Astrocyte of the cerebellum (primary cell): ENCODE data around the gene SMIM15.

Source experiments
- DNase-seq: peaks from one replicate; pipeline ENCODE4 v3.0.0-alpha.2; 2011; ENCODE audit warnings: low read depth
- H3K4me3 ChIP-seq: 2 replicates; pipeline ENCODE4 v1.5.1; 2011; ENCODE audit warnings: mild to moderate bottlenecking, low read depth, low read length, moderate library complexity
- in situ Hi-C: cut with HindIII; loops from 2 replicates; pipeline ENCODE4 v1.10.0; 2017; ENCODE audit warnings: low sequenced_read_pairs
- TF ChIP-seq, protein P1 (sequence below): IDR thresholded peaks from 2 replicates; pipeline ENCODE4 v1.5.1; 2012; ENCODE audit warnings: low read length, low read depth, moderate library complexity, mild to moderate bottlenecking; ENCODE audit errors: missing control alignments

SMIM15 gene

DNA sequence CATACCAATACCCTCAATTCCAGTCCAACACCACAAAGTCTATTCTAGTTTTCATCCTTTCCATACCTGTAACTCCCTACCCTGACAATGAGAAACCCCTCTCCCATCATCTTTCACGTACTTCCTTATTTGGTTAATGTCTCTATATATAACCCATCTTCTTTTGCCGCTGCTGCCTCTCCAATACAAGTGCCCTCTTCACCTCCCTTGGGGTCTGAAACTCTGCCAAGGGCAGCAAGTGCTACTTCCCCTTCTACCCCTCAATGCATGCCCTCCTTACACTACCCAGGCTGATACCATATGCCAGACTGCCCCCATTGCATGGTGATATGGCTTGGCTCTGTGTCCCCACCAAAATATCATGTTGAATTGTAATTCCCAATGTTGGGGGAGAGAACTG is 24.4 kb upstream of the SMIM15 start:
- no peak for DNase-seq
- TF ChIP-seq, protein P1, sequence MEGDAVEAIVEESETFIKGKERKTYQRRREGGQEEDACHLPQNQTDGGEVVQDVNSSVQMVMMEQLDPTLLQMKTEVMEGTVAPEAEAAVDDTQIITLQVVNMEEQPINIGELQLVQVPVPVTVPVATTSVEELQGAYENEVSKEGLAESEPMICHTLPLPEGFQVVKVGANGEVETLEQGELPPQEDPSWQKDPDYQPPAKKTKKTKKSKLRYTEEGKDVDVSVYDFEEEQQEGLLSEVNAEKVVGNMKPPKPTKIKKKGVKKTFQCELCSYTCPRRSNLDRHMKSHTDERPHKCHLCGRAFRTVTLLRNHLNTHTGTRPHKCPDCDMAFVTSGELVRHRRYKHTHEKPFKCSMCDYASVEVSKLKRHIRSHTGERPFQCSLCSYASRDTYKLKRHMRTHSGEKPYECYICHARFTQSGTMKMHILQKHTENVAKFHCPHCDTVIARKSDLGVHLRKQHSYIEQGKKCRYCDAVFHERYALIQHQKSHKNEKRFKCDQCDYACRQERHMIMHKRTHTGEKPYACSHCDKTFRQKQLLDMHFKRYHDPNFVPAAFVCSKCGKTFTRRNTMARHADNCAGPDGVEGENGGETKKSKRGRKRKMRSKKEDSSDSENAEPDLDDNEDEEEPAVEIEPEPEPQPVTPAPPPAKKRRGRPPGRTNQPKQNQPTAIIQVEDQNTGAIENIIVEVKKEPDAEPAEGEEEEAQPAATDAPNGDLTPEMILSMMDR: no peak
- no peak overlapping the region for H3K4me3 ChIP-seq
- in situ Hi-C loops: no loop called here

DNA sequence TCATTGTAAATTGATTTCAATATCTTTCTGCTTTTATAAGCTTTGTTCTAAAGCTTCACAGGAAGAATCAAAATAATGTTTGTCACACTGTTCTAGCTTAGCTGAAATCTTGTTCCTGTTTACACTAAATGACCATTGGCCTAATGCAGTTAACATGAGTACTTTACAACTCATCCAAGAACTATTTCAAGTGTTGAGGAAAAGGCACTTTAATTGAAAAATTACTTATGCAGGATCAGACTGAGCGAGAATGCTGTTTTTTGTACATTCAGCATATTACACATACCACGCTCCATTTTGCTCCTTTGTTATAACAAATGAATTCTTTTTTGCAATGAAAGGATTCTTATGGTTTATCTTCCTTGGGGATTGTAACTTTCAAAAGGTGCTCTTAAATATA is 22.4 kb upstream of the SMIM15 start:
- H3K4me3 ChIP-seq: no peak overlapping the region
- no peak for DNase-seq
- TF ChIP-seq, protein P1: no peak
- in situ Hi-C loops: no loop called here

DNA sequence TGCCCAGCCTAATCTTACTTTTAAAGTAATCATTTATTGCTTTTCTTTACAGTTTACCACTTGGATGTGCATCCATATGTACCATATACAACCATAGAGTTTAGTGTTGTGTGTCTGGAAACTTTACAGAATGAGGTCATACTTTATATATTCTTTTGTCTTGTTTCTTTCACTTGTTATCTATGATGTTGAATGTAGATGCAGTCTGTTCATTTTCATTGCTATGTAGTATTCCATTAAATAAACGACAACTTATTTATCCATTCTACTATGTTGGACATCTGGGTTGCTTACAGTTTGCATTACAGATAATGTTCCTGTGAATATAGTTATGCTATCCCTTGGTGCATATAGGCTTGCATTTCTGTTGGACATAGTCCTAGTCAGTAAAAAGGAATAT is 21.3 kb upstream of the SMIM15 start:
- in situ Hi-C loops: no loop called here
- TF ChIP-seq, protein P1: no peak

DNA sequence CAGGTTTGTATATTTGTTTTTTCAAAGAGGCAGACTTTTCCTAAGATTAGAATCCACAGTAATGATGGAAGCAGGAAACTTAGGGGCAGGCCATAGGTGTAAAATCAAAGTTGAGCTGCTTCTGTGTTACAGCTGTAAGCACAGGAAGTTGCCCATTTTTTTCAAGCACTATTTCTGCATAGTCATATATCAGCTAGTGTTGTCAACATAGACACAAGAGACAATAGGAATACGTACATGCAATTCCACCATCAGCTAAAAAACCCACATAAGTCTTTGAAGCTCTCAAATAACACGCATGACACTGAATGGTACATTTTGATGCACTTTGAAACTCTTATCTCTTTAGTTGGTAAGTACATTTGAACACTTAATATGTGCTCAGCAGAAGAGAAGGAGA is 20.2 kb upstream of the SMIM15 start:
- no peak overlapping the region for H3K4me3 ChIP-seq
- in situ Hi-C loops: no loop called here
- TF ChIP-seq, protein P1: no peak
- no peak for DNase-seq

More for the DNA sequence above, 21.3 kb upstream of the SMIM15 start:
- DNase-seq: no peak
- H3K4me3 ChIP-seq: no peak overlapping the region

DNA sequence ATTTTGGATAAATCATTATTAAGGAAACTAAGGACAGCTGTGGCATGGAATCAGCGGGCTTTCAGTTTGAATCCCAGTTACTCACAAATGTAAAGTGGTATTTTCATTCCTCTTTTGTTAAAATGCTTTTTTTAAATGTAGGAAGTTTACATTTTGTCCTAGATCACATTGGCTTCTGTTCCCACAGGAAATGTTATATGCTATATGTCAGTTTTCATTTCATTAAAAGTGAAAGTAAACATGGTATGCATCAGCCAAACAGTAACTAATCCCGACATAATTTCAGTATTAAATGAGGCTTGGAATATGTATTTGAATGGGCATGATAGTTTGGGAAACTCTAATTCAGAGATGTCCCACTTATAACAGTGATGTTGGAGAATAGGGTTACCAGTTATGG is 18.6 kb upstream of the SMIM15 start:
- TF ChIP-seq, protein P1: no peak
- DNase-seq: no peak
- no peak overlapping the region for H3K4me3 ChIP-seq
- in situ Hi-C loops: no loop called here

DNA sequence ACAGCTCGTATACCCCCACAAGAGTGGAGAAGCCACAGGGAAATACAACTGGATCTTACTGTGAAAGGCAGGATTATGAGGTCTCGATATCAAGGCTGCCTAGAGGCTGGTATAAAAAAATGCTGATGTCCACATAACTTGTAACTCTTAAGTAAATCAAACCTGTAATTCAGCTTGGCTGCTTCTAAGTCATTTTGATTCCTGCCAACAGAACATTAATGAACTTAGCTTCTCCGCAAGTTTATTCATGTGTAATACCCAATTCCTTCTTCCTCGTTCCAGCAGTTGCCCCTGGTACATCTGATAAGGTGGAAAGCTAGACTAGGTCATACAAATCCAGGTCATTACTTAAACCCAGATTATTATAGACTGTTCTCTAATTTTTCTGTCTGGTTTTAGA is 16.4 kb upstream of the SMIM15 start:
- in situ Hi-C loops: no loop called here
- no peak for DNase-seq
- no peak overlapping the region for H3K4me3 ChIP-seq
- TF ChIP-seq, protein P1: no peak

DNA sequence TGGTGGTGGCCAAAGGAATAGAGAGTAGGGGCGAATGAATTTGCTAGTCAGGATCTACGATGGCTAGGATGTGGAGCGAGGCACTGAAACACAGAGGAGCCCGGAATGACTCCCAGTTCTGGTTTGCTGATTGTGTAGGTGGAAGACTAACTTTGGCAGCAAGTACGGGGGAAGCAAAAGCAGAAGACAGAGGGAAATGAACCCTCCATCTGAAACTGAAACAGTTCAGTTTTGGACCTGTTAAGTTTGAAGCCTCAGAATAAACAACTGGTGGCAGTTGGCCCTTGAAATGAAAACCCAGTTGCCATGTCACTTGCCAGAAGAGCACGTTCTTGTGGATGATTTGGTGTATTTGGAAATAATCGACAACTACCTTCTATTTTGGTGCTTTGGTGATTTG is 15.4 kb upstream of the SMIM15 start:
- no peak overlapping the region for H3K4me3 ChIP-seq
- DNase-seq: no peak
- TF ChIP-seq, protein P1: no peak
- in situ Hi-C loops: no loop called here
